ENCODE data around the gene KCNQ1.

DNA sequence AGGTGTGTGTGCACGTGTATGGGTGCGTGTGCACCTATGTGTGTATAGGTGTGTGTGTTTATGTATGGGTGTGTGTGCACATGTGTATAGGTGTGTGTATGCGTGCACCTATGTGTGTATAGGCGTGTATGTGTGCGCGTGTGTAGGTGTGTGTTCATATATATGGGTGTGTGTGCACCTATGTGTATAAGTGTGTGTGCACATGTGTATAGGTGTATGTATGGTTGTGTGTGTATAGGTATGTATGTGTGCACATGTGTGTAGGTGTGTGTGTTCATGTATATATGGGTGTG is 26.9 kb downstream of the KCNQ1 start:
- no peak for TF ChIP-seq CTCF (IDR thresholded peaks at IDR 0.05)
- TF ChIP-seq EZH2 (IDR thresholded peaks at IDR 0.05; ENCODE audit: borderline replicate concordance, insufficient read depth, low read depth, low read length, poor library complexity, severe bottlenecking) = no peak

Measured in B cell (primary cell).